HepG2 (cell line): ENCODE data around the gene FYB1. TPM values are rescaled to one million over a fixed set of nuclear protein-coding genes. Genes with fewer than 3 reads are reported as not detected.
A peak's percentile ranks its signal among the peaks of the same experiment; 100 is the strongest.

Source experiments
- ATAC-seq: fragments of 200-7000 bp; cut with Tn5 transposase; 3 replicates; pipeline ENCODE4 v1.9.1; 2020; ENCODE audit warnings: mild to moderate bottlenecking, moderate library complexity
- Bru-seq: library from RNA; stranded (reverse); fragments of 400-500 nt; gene quantifications from one replicate; lab custom pipeline; 2021; lab: Mats Ljungman, UMichigan
- BruChase-seq, 2 experiments: library from RNA; stranded (reverse); fragments of 400-500 nt; gene quantifications; one replicate each; lab custom pipeline; 2021; lab: Mats Ljungman, UMichigan
- BruUV-seq: library from RNA; stranded (reverse); fragments of 400-500 nt; replicated peaks from 2 replicates; lab custom pipeline; 2021; lab: Mats Ljungman, UMichigan
- CTCF ChIA-PET: fragments of 300-600 bp; formaldehyde crosslinking; extraction: SDS; loops from one replicate; lab custom pipeline; 2021; ENCODE audit warnings: low total read pairs, inconsistent platforms, low intra/inter-chr PET ratio; lab: Yijun Ruan, JAX
- POLR2A ChIA-PET: fragments of 350-600 bp; sonication (Branson Sonifier 250); formaldehyde crosslinking; loops from one replicate; lab custom pipeline; 2020; ENCODE audit warnings: antibody characterized with exemption, inconsistent platforms; lab: Yijun Ruan, JAX
- DNase-seq: peaks from one replicate; pipeline ENCODE4 v3.0.0-alpha.2; 2015; ENCODE audit warnings: low spot score
- FAIRE-seq: peaks from 3 replicates; lab custom pipeline; 2011; peaks lifted over from hg19 to GRCh38; lab: Jason Lieb, UNC
- H2AFZ ChIP-seq: one replicate; pipeline ENCODE4 v1.6.1; 2011; ENCODE audit warnings: low read length, inconsistent platforms
- H3K27ac ChIP-seq: fragments of 300-600 bp; 3 replicates; pipeline ENCODE4 v1.8.0; 2011; ENCODE audit warnings: mixed run types, mild to moderate bottlenecking, mixed read lengths, low read length, inconsistent platforms; ENCODE audit not compliant: insufficient read depth; ENCODE audit errors: extremely low read length
- H3K27me3 ChIP-seq, 2 experiments: fragments of 200-600 bp in 1 of 2; 2 replicates in 1 of 2; 3 replicates in 1 of 2; pipeline versions ENCODE4 v1.6.0 to v1.8.0; 2011; ENCODE audit warnings: low read length in 2 of 2, mild to moderate bottlenecking in 2 of 2, moderate library complexity in 2 of 2, inconsistent platforms in 1 of 2; ENCODE audit not compliant: insufficient read depth in 2 of 2, control insufficient read depth in 1 of 2
- H3K36me3 ChIP-seq, 2 experiments: fragments of 200-600 bp in 1 of 2; replicated peaks in 1 of 2; 2 replicates in 1 of 2; 3 replicates in 1 of 2; pipeline versions ENCODE4 v1.5.1 to v1.8.0; 2011; ENCODE audit warnings: low read length in 2 of 2, inconsistent platforms in 1 of 2; ENCODE audit not compliant: insufficient read depth in 2 of 2, control insufficient read depth in 1 of 2
- H3K4me1 ChIP-seq: 2 replicates; pipeline ENCODE4 v1.5.1; 2012; ENCODE audit warnings: low read length, inconsistent platforms; ENCODE audit not compliant: insufficient read depth
- H3K4me2 ChIP-seq: 2 replicates; pipeline ENCODE4 v1.6.0; 2011; ENCODE audit warnings: low read depth, low read length, inconsistent platforms
- H3K4me3 ChIP-seq, 3 experiments: fragments of 200-600 bp in 1 of 3; sonication (generic), shearing (Covaris generic) in 1 of 3; replicated peaks in 1 of 3; 2 replicates each; pipeline ENCODE4 v1.5.1; 2011 to 2016; ENCODE audit warnings: low read length in 3 of 3, inconsistent platforms in 2 of 3, low read depth in 2 of 3, mild to moderate bottlenecking in 2 of 3, control low read depth in 1 of 3, mixed read lengths in 1 of 3; ENCODE audit not compliant: insufficient read depth in 1 of 3
- H3K79me2 ChIP-seq: one replicate; pipeline ENCODE4 v1.6.1; 2011; ENCODE audit warnings: low read length, inconsistent platforms; ENCODE audit not compliant: insufficient read depth
- H3K9ac ChIP-seq: 2 replicates; pipeline ENCODE4 v1.6.0; 2011; ENCODE audit warnings: mild to moderate bottlenecking, low read depth, low read length, inconsistent platforms; ENCODE audit not compliant: insufficient read depth
- H3K9me3 ChIP-seq: 2 replicates; pipeline ENCODE4 v1.5.1; 2012; ENCODE audit warnings: mild to moderate bottlenecking, low read length
- H4K20me1 ChIP-seq: 2 replicates; pipeline ENCODE4 v1.6.0; 2011; ENCODE audit warnings: inconsistent platforms, mild to moderate bottlenecking, low read length, moderate library complexity; ENCODE audit not compliant: insufficient read depth
- MED8 ChIP-seq: sonication (generic); formaldehyde crosslinking; IDR thresholded peaks from 2 replicates; pipeline ENCODE4 v1.8.1; 2023; ENCODE audit warnings: mild to moderate bottlenecking, missing genetic modification reagents; ENCODE audit not compliant: insufficient replicate concordance
- NR2F1 ChIP-seq, 2 experiments: fragments of 450-650 bp in 1 of 2; formaldehyde crosslinking in 1 of 2; IDR thresholded peaks; 2 replicates each; pipeline versions ENCODE4 v1.5.0 to v1.6.1; 2016 to 2020; ENCODE audit warnings: mild to moderate bottlenecking in 1 of 2, missing compliant biosample characterization in 1 of 2, missing genetic modification reagents in 1 of 2, moderate library complexity in 1 of 2
- WGBS: methylation state at CpG from one replicate; pipeline ENCODE4 v1.1.6; 2017; ENCODE audit warnings: low lambda C conversion rate; 5-methylcytosine and 5-hydroxymethylcytosine counted together
- in situ Hi-C: cut with HindIII; loops from 2 replicates; pipeline ENCODE4 v1.10.0; 2017; ENCODE audit warnings: low pct_unique_long_range_greater_than_20kb; ENCODE audit not compliant: extremely low pct_ligation_motif_present
- intact Hi-C: fragments of 100-400 bp; cut with micrococcal nuclease; formaldehyde crosslinking; loops from one replicate; pipeline ENCODE4 v1.10.0; 2022; ENCODE audit not compliant: unreplicated experiment
- long read RNA-seq, 2 experiments: library from RNA in 1 of 2; library from polyadenylated mRNA in 1 of 2; stranded (forward) in 1 of 2; unstranded in 1 of 2; transcript quantifications; one replicate each; pipeline ENCODE4 v2.0.0, GENCODE V29; 2019 to 2022
- polyA minus RNA-seq, 3 experiments: library from RNA; depleted of rRNA, polyadenylated mRNA; stranded (reverse); fragments of >200 nt; gene quantifications; 2 replicates each; pipeline ENCODE4 v1.2.3, GENCODE V29; 2011; ENCODE audit warnings: low replicate concordance in 1 of 3
- polyA plus RNA-seq, 8 experiments: library from polyadenylated mRNA; depleted of rRNA in 3 of 8; stranded (reverse) in 7 of 8; unstranded in 1 of 8; fragments of >200 nt; fragmentation: Illumina TruSeq in 4 of 8; extraction: Trizol in 4 of 8; gene quantifications; 2 replicates each; pipeline versions ENCODE4 v1.2.1 to v1.2.3, GENCODE V29; 2011 to 2016; ENCODE audit warnings: low read depth in 4 of 8, missing spikeins in 1 of 8, mixed read lengths in 1 of 8; ENCODE audit not compliant: insufficient read depth in 1 of 8
- total RNA-seq, 5 experiments: library from RNA; depleted of rRNA; stranded (reverse); fragments of >200 nt; fragmentation: Illumina TruSeq; extraction: Trizol; gene quantifications; 2 replicates each; pipeline ENCODE4 v1.2.3, GENCODE V29; 2016; ENCODE audit warnings: low read depth in 1 of 5

The FYB1 gene, protein sequence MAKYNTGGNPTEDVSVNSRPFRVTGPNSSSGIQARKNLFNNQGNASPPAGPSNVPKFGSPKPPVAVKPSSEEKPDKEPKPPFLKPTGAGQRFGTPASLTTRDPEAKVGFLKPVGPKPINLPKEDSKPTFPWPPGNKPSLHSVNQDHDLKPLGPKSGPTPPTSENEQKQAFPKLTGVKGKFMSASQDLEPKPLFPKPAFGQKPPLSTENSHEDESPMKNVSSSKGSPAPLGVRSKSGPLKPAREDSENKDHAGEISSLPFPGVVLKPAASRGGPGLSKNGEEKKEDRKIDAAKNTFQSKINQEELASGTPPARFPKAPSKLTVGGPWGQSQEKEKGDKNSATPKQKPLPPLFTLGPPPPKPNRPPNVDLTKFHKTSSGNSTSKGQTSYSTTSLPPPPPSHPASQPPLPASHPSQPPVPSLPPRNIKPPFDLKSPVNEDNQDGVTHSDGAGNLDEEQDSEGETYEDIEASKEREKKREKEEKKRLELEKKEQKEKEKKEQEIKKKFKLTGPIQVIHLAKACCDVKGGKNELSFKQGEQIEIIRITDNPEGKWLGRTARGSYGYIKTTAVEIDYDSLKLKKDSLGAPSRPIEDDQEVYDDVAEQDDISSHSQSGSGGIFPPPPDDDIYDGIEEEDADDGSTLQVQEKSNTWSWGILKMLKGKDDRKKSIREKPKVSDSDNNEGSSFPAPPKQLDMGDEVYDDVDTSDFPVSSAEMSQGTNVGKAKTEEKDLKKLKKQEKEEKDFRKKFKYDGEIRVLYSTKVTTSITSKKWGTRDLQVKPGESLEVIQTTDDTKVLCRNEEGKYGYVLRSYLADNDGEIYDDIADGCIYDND
- total RNA-seq (2016; rRNA removed; fragmentation: Illumina TruSeq; extraction: Trizol) (not detected in 2 replicates), polyA plus RNA-seq (2011; rRNA removed) (0.03 TPM in 1 of 2 replicates, not detected in the other), polyA minus RNA-seq (2011; rRNA and poly(A)+ RNA removed; ENCODE audit: low replicate concordance) (0.28 TPM in 1 of 2 replicates, not detected in the other), Bru-seq, nascent RNA (percentile 5 among the genes with signal in this experiment), BruChase-seq, experiment 1, labeled RNA remaining after a 6-hour chase (percentile 5 among the genes with signal in this experiment), BruChase-seq, experiment 2, labeled RNA remaining after a 2-hour chase (percentile 4 among the genes with signal in this experiment)
- total RNA-seq (2016; cell fraction: cytosol; rRNA removed; fragmentation: Illumina TruSeq; extraction: Trizol; ENCODE audit: low read depth), result not detected in 2 replicates
- total RNA-seq (2016; cell fraction: insoluble cytoplasmic fraction; rRNA removed; fragmentation: Illumina TruSeq; extraction: Trizol), result not detected in 2 replicates
- not detected in 2 replicates for total RNA-seq (2016; cell fraction: membrane; rRNA removed; fragmentation: Illumina TruSeq; extraction: Trizol)
- not detected in 2 replicates for total RNA-seq (2016; cell fraction: nucleus; rRNA removed; fragmentation: Illumina TruSeq; extraction: Trizol)
- not detected in 2 replicates for polyA plus RNA-seq (2011; cell fraction: cytosol; rRNA removed)
- 0.03 and 0.12 TPM in 2 replicates for polyA plus RNA-seq (2011; cell fraction: nucleus; rRNA removed)
- 0.11 TPM in 1 of 2 replicates, not detected in the other for polyA plus RNA-seq (2012)
- polyA plus RNA-seq (2016; cell fraction: cytosol; fragmentation: Illumina TruSeq; extraction: Trizol; ENCODE audit: low read depth), result not detected in 2 replicates
- not detected in 2 replicates for polyA plus RNA-seq (2016; cell fraction: insoluble cytoplasmic fraction; fragmentation: Illumina TruSeq; extraction: Trizol; ENCODE audit: low read depth)
- not detected in 2 replicates for polyA plus RNA-seq (2016; cell fraction: membrane; fragmentation: Illumina TruSeq; extraction: Trizol; ENCODE audit: low read depth)
- not detected in 2 replicates for polyA plus RNA-seq (2016; cell fraction: nucleus; fragmentation: Illumina TruSeq; extraction: Trizol; ENCODE audit: insufficient read depth, low read depth)
- polyA minus RNA-seq (2011; cell fraction: cytosol; rRNA and poly(A)+ RNA removed), result not detected in 2 replicates
- 0.12 and 0.26 TPM in 2 replicates for polyA minus RNA-seq (2011; cell fraction: nucleus; rRNA and poly(A)+ RNA removed)
- long read RNA-seq, experiment 1, partial matches to known transcripts, result 1 of 1 reads
- long read RNA-seq, experiment 1, other reads (novel, unspliced or antisense), result 0 of 1 reads
- long read RNA-seq, experiment 2, result 0 reads

DNA sequence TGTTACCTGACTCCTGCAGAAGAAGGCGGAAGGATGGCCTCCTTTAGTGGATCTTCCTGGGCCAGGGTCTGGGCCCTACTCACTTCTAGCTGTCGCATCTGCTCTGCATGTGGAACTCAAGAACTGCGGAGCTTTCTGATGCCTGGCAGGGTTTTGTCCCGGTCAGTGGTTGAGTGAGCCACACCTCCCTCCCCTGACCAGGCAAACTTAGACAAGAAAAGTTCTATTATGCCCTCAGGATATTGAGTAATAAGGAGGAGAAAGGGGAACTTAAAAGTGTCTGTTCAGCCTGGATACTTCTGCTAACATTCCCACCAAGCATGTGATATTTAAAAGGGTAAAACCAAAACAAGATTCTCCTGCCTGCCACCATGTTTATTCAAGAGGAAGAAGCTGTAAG lies at the start of gene FYB1:
FYB1 (minus strand) TSS at position 127 of the 400 bp plus-strand sequence. CDS start 16,603 bp downstream, outside the sequence.
- ATAC-seq (no peak), FAIRE-seq (no peak), DNase-seq (no peak)
- Histone ChIP-seq H3K79me2 (no peaks in the 10 kb centered on the region), H3K4me3 (no peak within 1 kb of the TSS), H3K27me3 (no peaks in the 10 kb centered on the region), H3K9me3 (no peaks in the 10 kb centered on the region), H3K36me3 (no peaks in the 10 kb centered on the region), H4K20me1 (no peaks in the 10 kb centered on the region), H3K4me2 (no peak within 1 kb of the TSS; the same call in 1 of the 2 replicates), H3K9ac (no peak within 1 kb of the TSS), H3K27ac (no peak within 1 kb of the TSS)
- in situ Hi-C loops, result loop anchor here (5.0 to 25.0 kb wide), 2 partner anchors 63 to 343 kb away; no protein-coding TSS in a partner anchor
- ChIA-PET CTCF (interaction anchor here (3.3 kb wide), 1 partner anchor 64 kb away, joined by 20 read pairs; no protein-coding TSS in a partner anchor), POLR2A (no interaction called here)
- intact Hi-C loops, result loop anchor here (5.0 to 10.0 kb wide), 3 partner anchors 145 to 328 kb away; partner anchors contain the start of gene C9
- 38% methylated on average over 4 of the region's 4 CpGs for WGBS
- no TSS peak for BruUV-seq
- TF ChIP-seq MED8 (CRISPR knock-in tag) (no peak), NR2F1 (CRISPR knock-in tag; IDR thresholded peaks at IDR 0.05) (no peak)
- TF ChIP-seq, all 625 proteins: peak for 0
- Histone ChIP-seq H2AFZ (no peak within 1 kb of the TSS), H3K4me1 (peaks cover 13% of the 10 kb centered on the region)
